Measurements from ENCODE around the gene LAYN.

DNA sequence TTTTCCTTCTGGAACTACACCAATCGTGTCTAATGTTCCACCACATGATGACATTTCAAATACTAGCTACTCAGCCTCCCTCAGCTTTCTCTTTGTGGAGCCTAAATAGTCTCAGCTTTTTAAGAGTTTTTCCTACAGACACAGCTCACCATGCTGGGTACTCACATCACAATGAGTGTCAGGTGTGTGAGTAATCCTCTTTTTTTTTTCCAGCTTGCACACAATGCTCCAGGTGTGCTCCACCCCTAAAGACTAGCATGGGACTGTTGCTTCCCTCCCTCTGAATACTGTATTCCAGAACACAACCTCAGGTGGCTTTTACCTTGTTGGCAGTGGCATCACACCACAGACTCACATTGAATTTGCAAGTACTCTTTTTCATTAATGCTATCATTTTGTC lies 40.0 kb upstream of the LAYN start:
- TF ChIP-seq, protein P1, sequence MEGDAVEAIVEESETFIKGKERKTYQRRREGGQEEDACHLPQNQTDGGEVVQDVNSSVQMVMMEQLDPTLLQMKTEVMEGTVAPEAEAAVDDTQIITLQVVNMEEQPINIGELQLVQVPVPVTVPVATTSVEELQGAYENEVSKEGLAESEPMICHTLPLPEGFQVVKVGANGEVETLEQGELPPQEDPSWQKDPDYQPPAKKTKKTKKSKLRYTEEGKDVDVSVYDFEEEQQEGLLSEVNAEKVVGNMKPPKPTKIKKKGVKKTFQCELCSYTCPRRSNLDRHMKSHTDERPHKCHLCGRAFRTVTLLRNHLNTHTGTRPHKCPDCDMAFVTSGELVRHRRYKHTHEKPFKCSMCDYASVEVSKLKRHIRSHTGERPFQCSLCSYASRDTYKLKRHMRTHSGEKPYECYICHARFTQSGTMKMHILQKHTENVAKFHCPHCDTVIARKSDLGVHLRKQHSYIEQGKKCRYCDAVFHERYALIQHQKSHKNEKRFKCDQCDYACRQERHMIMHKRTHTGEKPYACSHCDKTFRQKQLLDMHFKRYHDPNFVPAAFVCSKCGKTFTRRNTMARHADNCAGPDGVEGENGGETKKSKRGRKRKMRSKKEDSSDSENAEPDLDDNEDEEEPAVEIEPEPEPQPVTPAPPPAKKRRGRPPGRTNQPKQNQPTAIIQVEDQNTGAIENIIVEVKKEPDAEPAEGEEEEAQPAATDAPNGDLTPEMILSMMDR (IDR thresholded peaks at IDR 0.05) = no peak
- no peak for TF ChIP-seq POLR2A (IDR thresholded peaks at IDR 0.05; ENCODE audit: low read depth)
- TF ChIP-seq EP300 (IDR thresholded peaks at IDR 0.05) = no peak

All from esophagus muscularis mucosa (tissue), 4 donors.